ENCODE results near the gene ANTXR1. TPM values are rescaled to one million over a fixed set of nuclear protein-coding genes. Genes with fewer than 3 reads are reported as not detected.

ANTXR1 gene
- total RNA-seq, 2 donors from 2014 or later, result 48.3 to 54.5 TPM

DNA sequence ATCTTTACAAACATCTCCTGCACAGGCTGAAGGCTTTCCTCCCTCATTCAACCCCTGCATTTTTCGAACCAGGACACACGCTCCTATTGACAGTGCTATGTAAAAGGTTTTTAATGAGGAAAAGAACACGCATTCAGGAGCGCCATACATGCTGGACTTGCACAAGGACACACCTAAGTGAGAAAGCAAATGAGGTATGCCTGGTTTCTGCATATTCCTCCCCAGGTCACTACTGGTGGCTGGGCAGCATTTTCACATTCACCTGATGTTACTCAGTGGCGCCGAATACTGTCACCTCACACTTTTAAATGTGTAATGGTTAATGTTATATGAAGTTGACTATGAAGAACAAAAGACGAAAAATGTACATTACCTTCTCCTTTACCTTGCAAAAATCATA lies 150.6 kb downstream of the ANTXR1 start:
- no peaks in the 10 kb centered on the region for H3K9me3 ChIP-seq (ENCODE audit: control insufficient read depth, low read length)
- WGBS, 2 experiments (ENCODE audit: insufficient coverage in 1 of 2, insufficient read length in 1 of 2), result 88 to 94% methylated on average over 4 to 7 of the region's 7 CpGs
- no peaks in the 10 kb centered on the region for H3K27me3 Mint-ChIP-seq (ENCODE audit: insufficient read depth)
- H3K9me3 Mint-ChIP-seq, result no peaks in the 10 kb centered on the region
- H3K27ac ChIP-seq (ENCODE audit: low read depth, low read length), result no peak overlapping the region
- peaks cover 21% of the 10 kb centered on the region for H3K36me3 Mint-ChIP-seq (ENCODE audit: low read depth)
- DNase-seq, result no peak
- H3K9ac ChIP-seq (ENCODE audit: extremely low read depth, low read length, poor library complexity, severe bottlenecking), result no peak overlapping the region
- H3K4me1 Mint-ChIP-seq, result peaks cover 18% of the 10 kb centered on the region
- H3K4me1 ChIP-seq (ENCODE audit: control insufficient read depth, insufficient read depth, low read length), result peaks cover 2% of the 10 kb centered on the region
- no peak overlapping the region for H3K4me3 Mint-ChIP-seq
- H3K36me3 ChIP-seq (ENCODE audit: control insufficient read depth, insufficient read depth, low read length), result no peaks in the 10 kb centered on the region
- no peaks in the 10 kb centered on the region for H3K27me3 ChIP-seq (ENCODE audit: control insufficient read depth, insufficient read depth, low read length, poor library complexity, severe bottlenecking)
- TF ChIP-seq, protein P1, sequence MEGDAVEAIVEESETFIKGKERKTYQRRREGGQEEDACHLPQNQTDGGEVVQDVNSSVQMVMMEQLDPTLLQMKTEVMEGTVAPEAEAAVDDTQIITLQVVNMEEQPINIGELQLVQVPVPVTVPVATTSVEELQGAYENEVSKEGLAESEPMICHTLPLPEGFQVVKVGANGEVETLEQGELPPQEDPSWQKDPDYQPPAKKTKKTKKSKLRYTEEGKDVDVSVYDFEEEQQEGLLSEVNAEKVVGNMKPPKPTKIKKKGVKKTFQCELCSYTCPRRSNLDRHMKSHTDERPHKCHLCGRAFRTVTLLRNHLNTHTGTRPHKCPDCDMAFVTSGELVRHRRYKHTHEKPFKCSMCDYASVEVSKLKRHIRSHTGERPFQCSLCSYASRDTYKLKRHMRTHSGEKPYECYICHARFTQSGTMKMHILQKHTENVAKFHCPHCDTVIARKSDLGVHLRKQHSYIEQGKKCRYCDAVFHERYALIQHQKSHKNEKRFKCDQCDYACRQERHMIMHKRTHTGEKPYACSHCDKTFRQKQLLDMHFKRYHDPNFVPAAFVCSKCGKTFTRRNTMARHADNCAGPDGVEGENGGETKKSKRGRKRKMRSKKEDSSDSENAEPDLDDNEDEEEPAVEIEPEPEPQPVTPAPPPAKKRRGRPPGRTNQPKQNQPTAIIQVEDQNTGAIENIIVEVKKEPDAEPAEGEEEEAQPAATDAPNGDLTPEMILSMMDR (conservative IDR thresholded peaks at IDR 0.05), result no peak
- H3K27ac Mint-ChIP-seq, result peak overlapping the region; percentile 48
- no peak overlapping the region for H3K4me3 ChIP-seq (ENCODE audit: low read length)

DNA sequence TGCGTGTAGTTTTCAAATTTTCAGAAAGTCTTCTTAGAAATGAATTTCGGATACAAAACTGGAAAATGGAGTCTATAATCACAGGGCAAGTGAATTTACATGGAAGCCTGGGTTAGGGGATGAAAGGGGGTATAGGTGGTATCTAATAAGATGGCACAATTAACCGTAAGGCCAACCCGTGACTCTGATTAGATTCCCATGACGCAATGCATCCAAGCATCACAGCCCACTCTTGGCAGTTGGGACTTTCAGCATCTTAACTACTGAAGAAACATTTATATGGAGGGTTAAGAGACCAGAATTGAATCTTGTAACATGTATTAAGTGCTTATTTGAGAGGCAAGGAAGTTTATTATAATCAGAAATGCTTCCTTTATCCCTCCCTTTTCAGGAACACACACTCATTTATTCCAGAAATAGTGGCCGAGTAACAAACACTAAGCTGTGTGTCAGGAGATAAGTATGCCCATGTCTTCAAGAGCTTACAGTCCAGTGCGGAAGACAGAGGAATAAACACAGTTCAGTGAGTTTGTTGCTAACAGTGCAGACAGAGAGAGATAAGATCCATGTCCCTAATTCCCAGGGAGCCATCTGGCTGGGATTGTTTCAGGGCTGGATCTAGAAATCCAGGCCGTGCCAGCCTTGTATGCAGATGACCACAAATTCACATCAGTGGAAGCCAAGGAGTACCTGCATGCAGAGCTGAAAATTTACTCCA lies 151.2 kb downstream of the ANTXR1 start:
- no peaks in the 10 kb centered on the region for H3K36me3 ChIP-seq (ENCODE audit: control insufficient read depth, insufficient read depth, low read length)
- no peak overlapping the region for H3K9ac ChIP-seq (ENCODE audit: extremely low read depth, low read length, poor library complexity, severe bottlenecking)
- peaks cover 21% of the 10 kb centered on the region for H3K36me3 Mint-ChIP-seq (ENCODE audit: low read depth)
- H3K27me3 ChIP-seq (ENCODE audit: control insufficient read depth, insufficient read depth, low read length, poor library complexity, severe bottlenecking), result no peaks in the 10 kb centered on the region
- H3K9me3 Mint-ChIP-seq, result no peaks in the 10 kb centered on the region
- H3K27ac ChIP-seq (ENCODE audit: low read depth, low read length), result no peak overlapping the region
- no peaks in the 10 kb centered on the region for H3K4me1 ChIP-seq (ENCODE audit: control insufficient read depth, insufficient read depth, low read length)
- no peak overlapping the region for H3K4me3 Mint-ChIP-seq
- no peaks in the 10 kb centered on the region for H3K27me3 Mint-ChIP-seq (ENCODE audit: insufficient read depth)
- H3K4me3 ChIP-seq (ENCODE audit: low read length), result no peak overlapping the region
- H3K27ac Mint-ChIP-seq, result no peak overlapping the region
- TF ChIP-seq, protein P1 (conservative IDR thresholded peaks at IDR 0.05), result no peak
- H3K9me3 ChIP-seq (ENCODE audit: control insufficient read depth, low read length), result no peaks in the 10 kb centered on the region
- no peak for DNase-seq
- 94 to 95% methylated on average over 7 to 8 of the region's 8 CpGs for WGBS, 2 experiments (ENCODE audit: insufficient coverage in 1 of 2, insufficient read length in 1 of 2)
- H3K4me1 Mint-ChIP-seq, result peaks cover 18% of the 10 kb centered on the region

DNA sequence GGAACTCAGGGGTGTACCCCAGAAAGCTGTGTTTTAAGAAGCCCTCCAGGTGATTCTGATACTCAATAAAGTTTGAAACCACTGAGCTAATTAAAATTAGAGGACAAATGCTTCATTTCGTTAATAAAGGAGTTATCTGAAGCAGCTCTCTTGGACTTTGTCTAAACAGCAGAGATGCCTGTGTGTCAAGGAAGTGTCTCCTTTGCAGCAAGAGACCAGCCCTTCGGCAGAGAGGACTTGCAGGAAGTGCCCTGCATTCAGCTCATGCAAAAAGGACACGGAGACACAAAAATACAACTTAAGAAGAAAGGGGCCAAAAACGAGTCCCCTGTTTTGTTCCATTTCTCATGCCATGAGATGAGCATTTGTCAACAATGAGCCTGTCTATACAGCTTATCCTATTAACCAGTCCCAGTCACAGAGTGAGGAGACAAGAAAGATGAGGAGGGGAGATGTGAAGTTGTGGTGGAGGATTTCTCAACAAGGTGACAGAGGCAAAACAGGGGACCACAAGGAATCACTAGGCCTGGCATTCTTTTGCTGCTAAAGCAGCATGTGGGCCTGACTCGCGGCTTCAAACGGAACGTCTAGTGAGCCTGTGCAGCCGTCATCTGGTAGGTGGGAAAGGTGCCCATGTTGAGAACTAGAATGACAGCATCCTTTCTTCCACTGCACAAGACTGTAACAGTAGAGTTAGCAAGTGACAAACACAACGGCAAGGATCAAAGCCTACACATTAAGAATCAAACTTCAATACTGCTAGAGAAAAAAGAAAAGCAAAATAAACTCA lies 152.3 kb downstream of the ANTXR1 start:
- H3K4me1 ChIP-seq (ENCODE audit: control insufficient read depth, insufficient read depth, low read length), result peaks cover 5% of the 10 kb centered on the region

More for the DNA sequence above, 152.3 kb downstream of the ANTXR1 start:
- Histone ChIP-seq H3K27ac (ENCODE audit: low read depth, low read length) (no peak overlapping the region), H3K9me3 (ENCODE audit: control insufficient read depth, low read length) (no peaks in the 10 kb centered on the region), H3K4me3 (ENCODE audit: low read length) (no peak overlapping the region), H3K36me3 (ENCODE audit: control insufficient read depth, insufficient read depth, low read length) (no peaks in the 10 kb centered on the region), H3K9ac (ENCODE audit: extremely low read depth, low read length, poor library complexity, severe bottlenecking) (no peak overlapping the region), H3K27me3 (ENCODE audit: control insufficient read depth, insufficient read depth, low read length, poor library complexity, severe bottlenecking) (no peaks in the 10 kb centered on the region)
- no peaks in the 10 kb centered on the region for H3K9me3 Mint-ChIP-seq
- no peak for DNase-seq
- TF ChIP-seq, protein P1 (conservative IDR thresholded peaks at IDR 0.05), result no peak
- no peaks in the 10 kb centered on the region for H3K27me3 Mint-ChIP-seq (ENCODE audit: insufficient read depth)
- H3K4me3 Mint-ChIP-seq, result no peak overlapping the region
- H3K27ac Mint-ChIP-seq, result no peak overlapping the region
- WGBS, 2 experiments (ENCODE audit: insufficient coverage in 1 of 2, insufficient read length in 1 of 2), result 90% methylated on average over 6 to 10 of the region's 10 CpGs
- H3K4me1 Mint-ChIP-seq, result peaks cover 23% of the 10 kb centered on the region
- H3K36me3 Mint-ChIP-seq (ENCODE audit: low read depth), result peaks cover 21% of the 10 kb centered on the region
